HepG2 (cell line): ENCODE data around the gene FUT8.

Experiments used
- KLF9 ChIP-seq: IDR thresholded peaks from 2 replicates; pipeline ENCODE4 v1.6.1; 2016; ENCODE audit warnings: low read depth
- POLR2AphosphoS2 ChIP-seq: IDR thresholded peaks from 2 replicates; pipeline ENCODE4 v1.6.1; 2011; ENCODE audit warnings: low read depth, low read length, improper control_type of control experiment
- TCF12 ChIP-seq, 2 experiments: fragments of 450-650 bp in 1 of 2; sonication (generic) in 1 of 2; formaldehyde crosslinking in 1 of 2; IDR thresholded peaks; 2 replicates each; pipeline versions ENCODE4 v1.6.1 to v1.8.0; 2017 to 2022; ENCODE audit warnings: antibody characterized with exemption in 1 of 2, mild to moderate bottlenecking in 1 of 2, missing genetic modification reagents in 1 of 2, moderate library complexity in 1 of 2
- TF ChIP-seq, protein P1 (sequence below): sonication (generic); formaldehyde crosslinking; IDR thresholded peaks from 2 replicates; pipeline ENCODE4 v1.5.0; 2020; ENCODE audit warnings: mild to moderate bottlenecking, missing genetic modification reagents, moderate library complexity
- TF ChIP-seq, protein P2 (sequence below): sonication (generic); formaldehyde crosslinking; IDR thresholded peaks from 2 replicates; pipeline ENCODE4 v1.4.0; 2020; ENCODE audit warnings: mild to moderate bottlenecking, low read depth, missing genetic modification reagents

DNA sequence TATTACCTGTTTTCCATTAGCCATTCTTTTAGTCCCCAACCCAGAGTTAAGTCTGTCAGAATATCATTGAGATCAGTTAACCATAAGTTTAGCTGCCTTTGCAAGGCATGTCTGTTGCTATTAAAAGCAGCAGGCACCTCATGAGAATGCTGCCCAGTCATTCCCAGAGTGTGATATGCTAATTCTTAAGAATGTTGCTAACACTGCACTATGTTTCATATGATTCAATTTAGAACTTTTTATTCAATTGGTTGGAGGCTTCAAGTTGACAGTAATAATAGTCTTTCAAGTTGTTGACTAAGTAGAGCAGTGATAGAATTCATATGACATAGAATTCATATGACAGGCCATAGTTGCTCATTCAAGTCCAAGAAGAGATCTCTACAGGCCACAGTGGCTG, 292.3 kb downstream of the FUT8 start:
- TF ChIP-seq, protein P1, sequence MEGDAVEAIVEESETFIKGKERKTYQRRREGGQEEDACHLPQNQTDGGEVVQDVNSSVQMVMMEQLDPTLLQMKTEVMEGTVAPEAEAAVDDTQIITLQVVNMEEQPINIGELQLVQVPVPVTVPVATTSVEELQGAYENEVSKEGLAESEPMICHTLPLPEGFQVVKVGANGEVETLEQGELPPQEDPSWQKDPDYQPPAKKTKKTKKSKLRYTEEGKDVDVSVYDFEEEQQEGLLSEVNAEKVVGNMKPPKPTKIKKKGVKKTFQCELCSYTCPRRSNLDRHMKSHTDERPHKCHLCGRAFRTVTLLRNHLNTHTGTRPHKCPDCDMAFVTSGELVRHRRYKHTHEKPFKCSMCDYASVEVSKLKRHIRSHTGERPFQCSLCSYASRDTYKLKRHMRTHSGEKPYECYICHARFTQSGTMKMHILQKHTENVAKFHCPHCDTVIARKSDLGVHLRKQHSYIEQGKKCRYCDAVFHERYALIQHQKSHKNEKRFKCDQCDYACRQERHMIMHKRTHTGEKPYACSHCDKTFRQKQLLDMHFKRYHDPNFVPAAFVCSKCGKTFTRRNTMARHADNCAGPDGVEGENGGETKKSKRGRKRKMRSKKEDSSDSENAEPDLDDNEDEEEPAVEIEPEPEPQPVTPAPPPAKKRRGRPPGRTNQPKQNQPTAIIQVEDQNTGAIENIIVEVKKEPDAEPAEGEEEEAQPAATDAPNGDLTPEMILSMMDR (CRISPR knock-in tag): no peak
- TF ChIP-seq TCF12 (IDR thresholded peaks at IDR 0.05) (no peak), TCF12 (CRISPR knock-in tag; IDR thresholded peaks at IDR 0.05) (no peak), POLR2AphosphoS2 (no peak), KLF9 (CRISPR knock-in tag) (no peak)
- TF ChIP-seq, protein P2, sequence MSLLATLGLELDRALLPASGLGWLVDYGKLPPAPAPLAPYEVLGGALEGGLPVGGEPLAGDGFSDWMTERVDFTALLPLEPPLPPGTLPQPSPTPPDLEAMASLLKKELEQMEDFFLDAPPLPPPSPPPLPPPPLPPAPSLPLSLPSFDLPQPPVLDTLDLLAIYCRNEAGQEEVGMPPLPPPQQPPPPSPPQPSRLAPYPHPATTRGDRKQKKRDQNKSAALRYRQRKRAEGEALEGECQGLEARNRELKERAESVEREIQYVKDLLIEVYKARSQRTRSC: no peak
